HG02884 (cell line): ENCODE data around the gene MLLT10.

ENCODE experiments used
- ATAC-seq: cut with Tn5 transposase; IDR thresholded peaks from one replicate; pipeline ENCODE4 v1.9.1; 2021; ENCODE audit warnings: mild to moderate bottlenecking, moderate library complexity; ENCODE audit not compliant: unreplicated experiment

Gene MLLT10

DNA sequence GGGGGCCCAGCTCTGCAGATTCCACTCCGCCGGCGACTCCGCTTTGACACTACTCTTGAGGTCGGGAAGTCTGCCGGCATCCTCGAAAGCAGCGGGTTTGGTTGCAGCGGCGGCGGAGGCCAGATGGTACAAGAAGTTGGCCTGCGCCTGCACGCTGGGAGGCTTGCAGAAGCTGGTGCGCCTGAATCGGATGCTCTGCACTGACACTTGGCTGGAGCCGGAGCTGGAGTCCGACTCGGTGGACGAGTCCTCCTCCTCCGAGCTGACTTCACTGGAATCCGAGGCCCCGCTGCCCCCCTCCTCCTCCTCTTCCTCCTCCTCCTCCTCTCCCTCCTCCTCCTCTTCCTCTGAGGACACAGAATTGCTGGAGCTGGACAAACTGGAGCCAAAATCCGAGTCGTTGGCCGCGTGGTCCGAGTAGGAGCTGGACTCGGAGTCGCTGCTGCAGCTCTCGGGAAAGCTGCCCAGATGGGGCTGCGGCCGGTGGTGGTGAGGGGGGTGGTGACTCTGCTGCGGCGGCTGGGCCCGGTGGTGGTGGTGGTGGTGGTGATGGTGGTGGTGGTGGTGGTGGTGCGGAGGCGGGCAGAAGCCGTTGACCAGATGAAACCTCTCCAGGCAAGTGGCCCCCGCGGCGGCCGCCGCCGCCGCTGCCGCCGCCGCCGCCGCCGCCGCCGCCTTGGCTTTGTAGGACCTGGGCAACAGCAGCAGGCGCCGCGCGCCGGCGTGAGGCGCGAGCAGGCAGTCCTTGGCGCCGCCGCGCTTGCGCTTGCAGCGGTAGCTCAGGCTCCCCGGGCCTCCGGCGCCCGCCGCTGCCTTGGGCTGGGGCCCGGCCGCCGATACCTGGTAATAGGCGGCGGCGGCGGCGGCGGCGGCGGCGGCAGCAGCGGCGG, 17.5 kb upstream of the MLLT10 start:
- peak; percentile 52 for ATAC-seq

DNA sequence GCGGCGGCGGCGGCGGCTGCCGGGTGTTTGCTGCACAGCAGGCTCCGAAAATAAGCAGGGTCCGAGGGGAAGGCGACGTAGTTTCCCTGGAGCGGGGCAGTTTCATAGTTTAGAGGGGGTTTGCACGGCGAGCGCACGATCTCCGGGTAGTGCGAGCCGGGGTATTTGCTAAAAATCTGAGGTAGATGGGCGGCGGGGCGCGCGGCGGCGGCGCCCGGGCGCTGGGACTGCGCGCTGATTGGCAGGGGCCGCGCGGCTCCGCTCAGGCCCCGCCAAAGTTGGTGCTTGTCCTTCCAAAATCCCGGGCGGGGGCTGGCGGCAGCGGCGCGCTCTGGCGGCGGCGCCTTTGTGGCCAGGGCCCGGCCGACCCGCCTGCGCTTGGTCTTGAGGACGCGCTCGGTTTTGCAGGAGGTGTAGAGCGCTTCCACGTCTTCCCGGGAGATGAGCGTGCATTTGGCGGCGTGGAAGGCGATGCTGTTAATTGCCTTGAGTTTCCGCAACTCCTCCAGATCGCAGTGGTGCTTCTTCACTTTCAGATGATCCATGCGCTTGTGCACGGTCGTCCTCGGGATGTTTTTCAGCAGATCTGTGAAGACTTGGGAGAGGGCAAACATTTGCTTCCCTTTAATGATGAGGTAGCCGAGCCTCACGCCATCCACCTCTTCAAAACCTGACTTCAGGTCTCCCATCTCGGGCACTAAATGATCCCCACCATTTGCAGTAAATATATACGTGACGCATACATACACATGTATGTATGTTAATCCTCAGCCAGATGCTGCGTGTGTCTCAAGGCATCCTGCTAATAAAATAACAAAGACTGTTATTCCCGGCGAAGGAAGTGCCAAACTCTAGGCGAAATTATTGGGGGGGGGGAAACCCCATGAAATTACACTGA, 16.6 kb upstream of the MLLT10 start:
- peak; percentile 57 for ATAC-seq

DNA sequence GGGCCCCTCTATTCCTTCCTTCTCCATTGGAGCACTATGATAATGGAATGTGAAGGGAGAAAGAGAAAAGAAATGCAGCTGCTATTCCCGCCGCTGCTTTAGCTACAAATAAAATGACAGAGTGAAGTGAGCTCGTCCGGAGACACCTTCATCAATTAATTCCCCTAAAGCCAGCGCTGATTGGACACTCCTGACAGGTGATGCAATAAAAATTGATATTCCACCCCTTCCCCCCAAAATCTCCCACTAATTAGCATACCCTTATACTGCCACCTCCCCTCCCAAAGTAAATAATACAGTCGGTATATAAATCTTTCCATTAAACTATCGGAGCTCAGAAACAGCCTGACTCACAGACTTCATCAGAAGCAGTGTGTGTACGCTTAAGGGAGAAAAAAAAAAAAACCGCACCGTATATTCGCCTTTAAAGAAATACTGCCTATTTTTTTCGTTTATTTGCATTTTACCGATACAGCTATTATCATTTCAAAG, 15.8 kb upstream of the MLLT10 start:
- no peak for ATAC-seq

DNA sequence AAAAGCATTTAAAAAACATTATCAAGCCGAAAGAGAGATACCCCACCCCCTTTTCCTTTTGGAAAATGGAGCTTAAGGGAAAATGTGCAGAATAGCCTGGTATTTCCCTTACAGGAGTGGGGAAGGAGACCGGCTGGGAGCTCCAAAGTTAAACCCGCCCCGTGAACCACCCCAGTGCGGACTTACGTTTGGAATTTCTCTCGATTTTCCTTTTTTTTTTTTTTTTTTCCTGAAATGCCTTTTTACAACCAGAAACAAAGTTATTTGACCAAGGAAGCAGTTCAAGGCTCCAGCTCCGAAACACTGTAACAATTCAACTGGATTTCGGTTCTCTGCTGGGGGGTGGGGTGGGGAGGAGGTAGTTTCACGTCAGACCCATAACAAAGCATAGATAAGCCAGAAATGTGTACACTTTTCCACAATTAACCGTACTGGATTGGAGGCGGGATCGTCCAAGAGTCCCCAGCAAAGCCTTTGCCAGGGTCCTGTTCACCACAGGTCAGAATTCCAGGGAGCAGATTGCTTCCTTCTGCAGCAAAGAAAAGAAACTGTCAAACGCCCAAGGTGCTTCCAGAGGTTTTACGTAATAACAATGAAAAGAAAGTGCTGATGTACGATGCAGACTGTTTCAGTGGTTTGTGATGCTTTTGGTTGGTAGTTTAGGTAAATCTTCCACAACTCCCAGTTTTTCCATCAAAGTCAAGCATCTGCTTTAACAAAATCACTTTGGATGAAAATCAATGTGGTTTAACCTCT, 15.2 kb upstream of the MLLT10 start:
- ATAC-seq, result no peak

DNA sequence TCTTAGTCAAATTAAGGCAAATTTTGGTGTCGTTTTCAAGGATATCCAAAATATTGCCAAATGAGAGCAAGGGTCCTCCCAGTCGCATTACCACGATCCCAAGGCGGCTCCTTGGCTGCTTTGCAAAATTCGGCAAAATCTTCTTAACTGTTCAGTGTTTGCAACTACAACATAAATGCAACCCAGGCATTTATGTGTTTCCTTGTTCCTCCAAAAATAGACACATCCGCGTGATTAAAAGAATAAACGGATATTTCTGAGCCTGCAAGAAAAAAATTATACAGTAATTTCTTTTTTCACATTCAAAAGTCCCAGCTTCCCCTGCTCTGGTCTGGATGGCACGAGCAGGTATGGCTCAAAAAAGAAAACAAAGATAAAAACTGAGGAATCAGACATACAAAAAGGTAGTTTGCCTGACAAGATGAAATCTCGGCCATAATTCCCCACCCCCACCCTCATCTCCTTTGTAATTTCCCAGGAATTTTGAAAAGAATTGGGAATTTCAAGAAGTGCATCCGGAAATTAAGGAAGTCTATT, 14.6 kb upstream of the MLLT10 start:
- ATAC-seq, result no peak

DNA sequence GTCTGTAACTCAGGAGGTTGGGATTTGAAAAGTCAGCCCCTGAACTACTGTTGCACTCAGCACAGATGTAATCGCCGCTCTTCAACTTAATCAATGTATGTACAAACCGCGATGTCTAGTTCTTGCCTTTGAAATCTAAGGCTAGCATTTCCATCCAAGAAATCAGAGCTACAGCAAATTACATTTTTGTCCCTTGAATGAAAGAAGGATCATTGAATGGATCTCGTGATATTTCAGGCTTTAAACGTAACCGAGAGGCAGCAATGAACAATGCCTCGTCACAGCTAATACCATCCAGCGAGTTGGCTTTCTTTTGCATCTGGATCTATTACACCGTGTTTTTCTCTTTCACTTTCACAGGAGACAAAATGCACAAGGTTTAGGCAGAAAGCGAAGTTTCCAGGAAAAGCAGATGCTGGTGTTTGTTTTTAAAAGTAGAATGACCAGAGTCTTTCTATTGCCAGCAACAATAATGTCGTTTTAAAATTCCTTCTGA, 14.0 kb upstream of the MLLT10 start:
- no peak for ATAC-seq

DNA sequence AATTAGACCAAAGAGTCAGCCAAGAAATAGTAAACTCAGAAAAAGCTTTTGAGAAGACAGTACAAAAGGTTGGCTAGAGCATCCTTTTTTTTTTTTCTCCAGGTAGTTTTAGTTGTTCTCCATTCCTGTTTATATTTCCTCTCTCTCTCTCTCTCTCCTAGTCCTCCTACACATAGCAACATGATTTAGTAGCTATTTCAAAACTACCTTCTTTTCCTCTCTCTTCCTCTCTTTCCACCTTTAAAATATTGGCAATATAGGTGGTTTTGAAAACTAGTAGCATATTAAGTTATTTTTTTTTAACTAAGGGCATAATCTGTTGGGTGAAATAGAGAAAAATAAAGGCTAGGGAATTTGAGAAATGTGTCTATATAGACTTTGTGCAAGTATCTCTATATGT, 13.5 kb upstream of the MLLT10 start:
- no peak for ATAC-seq

DNA sequence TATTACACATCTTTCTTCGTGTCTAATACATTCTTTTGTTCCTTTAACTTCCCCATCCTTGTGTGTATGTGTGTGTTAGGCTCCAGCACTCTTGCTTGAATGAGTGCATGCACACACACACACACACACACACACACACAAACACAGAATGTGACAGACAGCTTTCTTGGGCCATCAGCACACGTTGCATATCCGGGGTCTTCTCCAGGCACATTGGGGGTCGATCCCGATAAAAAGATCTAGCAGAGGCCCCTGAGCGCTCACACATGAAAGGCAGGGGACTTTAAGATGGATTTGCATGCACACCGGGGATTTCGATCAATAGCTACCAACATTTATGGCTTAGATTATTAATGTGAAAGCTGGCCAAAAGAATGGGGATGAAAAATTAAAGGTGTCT, 13.1 kb upstream of the MLLT10 start:
- no peak for ATAC-seq

DNA sequence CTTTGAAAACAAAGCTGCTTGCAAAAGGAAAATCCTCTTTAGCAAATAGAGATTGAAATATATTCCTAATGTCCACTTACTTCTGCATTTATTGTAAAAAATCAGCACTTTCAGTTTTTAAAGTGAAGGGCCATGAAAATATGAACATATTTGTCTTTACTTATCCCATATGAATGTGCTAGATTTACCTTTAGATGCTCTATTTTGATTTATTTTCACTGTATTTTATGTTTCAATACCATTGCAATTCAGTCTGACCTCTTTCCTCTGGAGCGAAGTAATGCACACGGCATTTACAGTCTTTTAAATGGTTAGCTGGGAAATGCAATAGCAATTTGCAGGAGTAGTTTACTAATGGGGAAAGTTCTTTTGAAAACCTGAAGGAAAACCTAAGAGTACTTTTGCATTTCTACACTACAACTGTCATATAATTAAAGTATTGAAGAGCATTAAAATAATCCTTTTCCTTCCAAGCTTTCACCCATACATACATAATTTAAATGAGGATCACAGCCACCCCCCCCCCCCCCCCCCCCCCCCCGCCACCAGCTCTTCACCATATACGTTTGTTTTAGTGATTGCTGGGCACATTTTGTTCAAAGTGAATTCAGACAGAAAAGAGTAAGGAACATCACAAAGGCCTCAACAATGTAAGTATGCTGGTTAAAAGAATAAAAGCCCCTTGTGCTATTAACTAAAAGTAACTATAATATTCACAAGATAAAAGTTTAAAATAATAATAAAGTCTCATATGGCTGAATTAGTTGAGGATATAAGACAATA, 12.1 kb upstream of the MLLT10 start:
- ATAC-seq, result no peak

DNA sequence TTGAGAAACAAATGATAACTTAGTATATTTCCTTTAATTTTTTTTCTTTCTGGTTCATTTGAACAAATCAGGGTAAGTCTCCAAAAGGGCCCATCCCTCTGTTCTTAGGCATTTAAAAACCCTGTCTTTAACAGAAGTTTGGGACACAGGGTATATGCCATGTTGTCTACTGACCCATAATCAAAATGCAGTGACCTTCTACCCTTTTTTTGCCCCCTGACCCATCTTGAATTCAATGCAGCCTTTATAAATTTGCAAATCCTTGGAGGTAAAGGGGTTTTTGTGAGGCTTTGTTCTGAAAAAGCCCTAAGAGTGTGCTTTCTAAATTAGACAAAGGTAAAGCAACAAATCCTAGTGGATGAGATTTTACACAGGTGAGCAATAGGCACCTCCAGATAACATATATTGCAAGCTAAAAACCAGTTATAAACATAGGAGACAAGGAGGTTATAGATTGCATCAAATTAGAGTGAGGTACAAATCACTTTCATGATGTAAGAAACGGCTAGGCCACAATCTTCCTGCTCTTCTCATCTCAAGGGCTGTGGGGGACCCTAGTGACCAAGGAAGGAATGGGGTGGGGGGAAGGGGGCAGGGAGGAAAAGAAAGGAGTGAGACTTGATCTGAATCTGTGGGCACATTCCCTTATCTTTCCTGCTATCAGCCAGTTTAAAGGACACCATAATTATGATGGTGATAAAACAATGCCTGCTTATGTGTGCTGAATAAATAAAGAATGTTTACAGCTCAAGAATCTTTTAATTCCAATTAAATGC, 11.2 kb upstream of the MLLT10 start:
- no peak for ATAC-seq

DNA sequence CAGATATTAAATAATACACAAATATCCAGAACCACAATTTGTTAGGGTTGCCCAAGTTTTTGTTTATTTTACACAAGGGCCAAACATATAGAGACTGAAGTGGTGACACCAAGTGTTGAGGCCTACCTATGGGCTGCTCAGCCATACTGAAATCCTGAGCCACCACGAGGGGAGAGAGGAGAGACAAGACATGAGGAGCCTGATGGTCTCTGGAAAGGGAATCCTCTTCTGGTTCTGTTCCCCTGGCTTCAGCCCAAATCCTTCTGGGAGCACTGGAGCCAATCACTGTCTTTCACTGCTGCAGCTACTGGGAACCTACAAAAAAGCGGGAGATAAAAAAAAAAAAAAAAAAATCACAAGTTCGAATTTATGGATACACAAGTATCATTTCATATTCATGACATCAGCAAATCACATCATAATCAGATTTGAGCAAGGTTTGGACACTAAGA, 10.4 kb upstream of the MLLT10 start:
- ATAC-seq, result no peak

DNA sequence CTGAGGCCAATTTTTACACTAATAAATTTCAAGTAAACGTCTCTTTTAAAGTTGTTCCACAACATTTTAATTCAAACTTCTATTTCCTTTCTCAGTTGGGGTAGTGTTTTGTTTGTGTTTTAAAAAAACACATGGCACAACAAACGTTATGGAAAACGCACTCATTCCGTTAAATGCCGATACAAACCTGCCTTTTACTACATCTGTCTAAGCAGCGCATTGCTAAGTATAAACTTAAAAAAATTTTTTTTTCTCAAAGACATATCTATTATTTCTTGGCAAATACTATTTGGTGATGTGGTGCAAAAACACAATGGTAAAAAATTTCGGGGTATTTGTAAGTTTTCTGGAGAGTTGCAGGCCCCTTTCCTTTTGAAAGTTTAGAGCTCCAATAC, 9.9 kb upstream of the MLLT10 start:
- no peak for ATAC-seq

DNA sequence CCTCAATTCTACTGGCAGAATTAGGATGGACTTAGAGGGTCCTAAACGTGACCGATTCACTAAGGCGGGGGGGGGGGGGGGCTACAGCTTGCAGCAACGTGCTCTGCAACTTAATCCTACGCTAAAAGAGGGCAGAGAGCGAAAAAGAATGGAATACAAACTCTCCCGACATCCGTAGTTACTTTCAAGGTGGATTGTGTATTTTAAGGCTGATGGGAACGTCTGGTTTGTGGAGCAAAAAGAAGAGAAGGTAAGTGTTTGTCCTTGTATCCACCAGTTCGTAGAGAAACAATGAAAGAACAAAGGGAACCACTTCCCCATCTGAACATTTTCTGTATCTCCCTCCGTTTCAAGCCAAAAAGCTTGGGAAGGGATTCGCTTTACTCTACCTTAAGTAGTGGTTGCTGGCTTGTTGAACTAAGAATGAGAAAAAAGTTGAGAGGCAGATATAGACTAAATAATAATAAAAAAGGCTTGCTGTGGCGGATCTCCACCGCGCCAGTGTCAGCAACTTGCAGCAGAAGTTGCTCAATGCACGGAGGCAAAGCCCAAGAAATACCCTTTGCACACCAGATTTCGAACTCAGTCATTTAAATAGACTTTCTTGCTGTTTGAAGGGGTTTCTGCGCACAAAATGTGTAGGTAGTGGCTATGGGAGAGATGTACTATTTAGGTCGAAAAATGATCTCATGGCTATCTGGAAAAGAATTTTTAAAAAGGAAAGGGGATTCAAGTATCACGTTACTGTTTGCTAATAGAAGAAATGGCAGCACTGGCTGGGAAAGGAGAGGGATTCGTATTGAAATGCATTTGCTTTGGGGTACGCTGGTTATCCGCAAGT, 9.3 kb upstream of the MLLT10 start:
- ATAC-seq, result no peak

DNA sequence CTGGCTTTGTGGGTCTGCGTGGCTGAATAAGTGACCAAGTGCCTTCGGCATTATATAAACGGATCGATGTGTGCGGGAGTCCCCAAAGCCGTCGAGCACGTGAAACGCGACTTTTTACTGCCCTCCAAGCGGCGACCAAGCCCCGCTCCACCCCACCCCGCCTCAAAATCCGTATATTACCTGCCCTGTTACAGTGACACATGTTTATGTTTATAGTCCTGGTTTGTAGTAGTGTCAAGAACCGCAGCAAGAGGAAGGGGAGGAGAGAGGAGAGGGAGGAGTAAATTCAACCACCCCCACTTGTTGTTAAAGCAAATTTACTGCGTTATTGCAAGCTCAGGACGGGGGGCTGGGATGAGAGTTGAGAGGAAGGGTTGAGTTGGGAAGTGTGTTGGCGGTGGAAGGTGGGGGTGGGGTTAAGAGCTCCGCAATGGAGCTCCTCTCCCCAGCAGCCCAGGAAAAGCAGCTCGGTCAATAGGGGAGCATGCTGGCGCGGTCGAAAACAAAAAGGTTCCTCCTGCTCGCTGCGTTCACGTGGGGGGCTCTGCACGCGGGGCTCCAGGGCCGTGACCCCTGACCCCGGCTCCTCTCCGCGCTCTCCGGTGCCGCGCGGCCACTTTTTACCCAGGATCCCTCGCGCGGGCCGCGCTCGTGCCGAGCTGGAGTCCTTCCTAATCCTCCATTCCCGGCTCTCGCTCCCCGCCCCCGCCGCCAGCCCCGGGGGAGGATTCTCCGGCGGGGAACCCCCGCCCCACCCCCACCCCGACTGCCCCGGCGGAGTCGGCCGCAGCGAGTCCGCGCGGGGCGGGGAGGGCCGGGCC, 8.5 kb upstream of the MLLT10 start, which contains the start of gene SKIDA1:
Gene SKIDA1, minus strand, starts transcription at position 316 of the 821 bp plus-strand sequence. CDS start 7,860 bp downstream, outside the sequence.
- ATAC-seq, result peak; percentile 39

DNA sequence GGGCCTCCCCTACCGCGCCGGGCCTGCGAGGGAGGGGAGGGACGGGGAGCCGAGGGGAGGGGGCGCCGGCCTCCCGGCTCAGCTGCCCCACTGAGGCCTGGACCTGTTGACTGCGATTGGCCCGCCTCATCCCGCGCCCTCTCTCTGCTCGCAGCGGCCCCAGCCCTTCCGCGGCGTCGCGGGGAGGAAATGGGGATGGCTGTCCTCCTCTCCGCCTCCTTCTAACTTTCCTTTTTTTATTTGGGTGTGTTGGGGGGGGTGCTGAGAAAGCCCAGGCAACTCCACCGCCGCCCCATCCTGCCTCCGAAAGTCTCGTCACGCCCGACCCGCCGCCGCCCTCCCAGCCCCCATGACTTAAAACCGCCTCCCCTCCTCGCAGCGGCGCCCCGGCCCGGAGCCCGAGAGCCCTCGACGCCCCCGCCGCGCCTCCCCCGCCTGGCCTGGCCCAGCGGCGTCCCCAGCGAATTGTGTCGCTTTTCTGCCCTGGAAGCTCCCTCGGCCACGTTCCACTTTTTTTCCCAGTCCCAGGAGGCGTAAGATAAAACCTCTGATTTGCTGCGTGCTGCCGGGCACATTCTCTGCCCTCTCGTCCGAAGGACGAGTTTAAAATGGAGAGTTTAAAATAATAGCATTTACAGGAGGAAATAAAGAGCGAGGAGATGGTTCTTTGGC, 7.7 kb upstream of the MLLT10 start:
- ATAC-seq, result peak; percentile 25

DNA sequence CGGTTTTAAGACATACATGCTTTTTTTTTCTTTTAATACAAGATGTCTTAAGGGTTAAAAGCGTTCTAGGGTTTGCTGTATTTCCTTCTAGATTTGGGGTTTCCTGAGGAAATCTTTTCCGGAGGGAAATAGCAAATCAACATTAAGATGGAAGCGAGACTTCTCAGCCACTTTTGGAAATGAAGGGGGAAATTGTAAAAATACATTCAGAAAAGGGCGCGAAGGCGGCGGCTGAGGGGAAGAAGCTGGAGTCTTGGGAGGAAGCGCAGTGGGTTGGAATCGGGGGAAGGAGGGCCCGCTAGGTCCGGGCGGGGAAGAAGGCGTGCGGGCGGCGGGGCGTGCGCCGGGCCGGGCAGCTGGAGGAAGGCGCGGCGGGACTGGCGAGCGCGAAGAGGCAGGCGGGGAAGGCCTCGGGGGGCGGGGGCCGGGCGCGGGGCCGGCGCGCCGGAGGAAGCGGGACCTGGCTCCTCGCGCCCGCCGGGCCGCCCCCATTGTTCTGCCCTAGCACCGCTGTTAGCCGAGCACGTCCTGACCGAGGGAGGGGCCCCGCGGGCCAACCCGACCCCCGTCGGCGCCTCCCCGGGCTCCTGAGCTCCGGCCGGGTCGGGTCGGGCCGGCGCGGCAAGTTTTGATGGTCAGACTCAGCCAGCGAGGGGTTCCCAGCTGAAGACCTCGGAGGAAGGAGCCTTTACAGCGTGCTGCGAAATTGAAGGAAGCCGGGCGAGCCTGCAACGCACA, 7.0 kb upstream of the MLLT10 start:
- ATAC-seq, result no peak
